GM21529 (cell line): Measurements from ENCODE around the gene RGS6.

Experiments
- ATAC-seq: cut with Tn5 transposase; IDR thresholded peaks from one replicate; pipeline ENCODE4 v1.9.1; 2021; ENCODE audit not compliant: unreplicated experiment

Gene RGS6

GRCh38 chr14:72521968-72522741, 589.9 kb downstream of the RGS6 start:
- ATAC-seq: no peak

GRCh38 chr14:72522847-72523246, 590.6 kb downstream of the RGS6 start:
- no peak for ATAC-seq

- ATAC-seq: no peak
Measured at GRCh38 chr14:72523424-72524294, 591.4 kb downstream of the RGS6 start.

- ATAC-seq: no peak
Measured at GRCh38 chr14:72524295-72524629, 592.0 kb downstream of the RGS6 start.

- no peak for ATAC-seq
Measured at GRCh38 chr14:72525087-72525915, 593.1 kb downstream of the RGS6 start.

- no peak for ATAC-seq
Measured at GRCh38 chr14:72527591-72527990, 595.4 kb downstream of the RGS6 start.

GRCh38 chr14:72528059-72528862, 596.0 kb downstream of the RGS6 start:
- no peak for ATAC-seq

- ATAC-seq: no peak
Measured at GRCh38 chr14:72528863-72529175, 596.6 kb downstream of the RGS6 start.

GRCh38 chr14:72532686-72533454, 600.6 kb downstream of the RGS6 start:
- no peak for ATAC-seq

- ATAC-seq: peak; percentile 62
Measured at GRCh38 chr14:72535485-72535884, 603.3 kb downstream of the RGS6 start.

GRCh38 chr14:72538387-72538786, 606.2 kb downstream of the RGS6 start:
- ATAC-seq: no peak

- no peak for ATAC-seq
Measured at GRCh38 chr14:72539661-72540315, 607.6 kb downstream of the RGS6 start.

- no peak for ATAC-seq
Measured at GRCh38 chr14:72540836-72541235, 608.6 kb downstream of the RGS6 start.

- ATAC-seq: no peak
Measured at GRCh38 chr14:72541546-72541945, 609.3 kb downstream of the RGS6 start.

- no peak for ATAC-seq
Measured at GRCh38 chr14:72543341-72543740, 611.1 kb downstream of the RGS6 start.

GRCh38 chr14:72544615-72545387, 612.6 kb downstream of the RGS6 start:
- no peak for ATAC-seq

GRCh38 chr14:72545411-72546311, 613.4 kb downstream of the RGS6 start:
- ATAC-seq: no peak
